ENCODE data around the gene MYBBP1A. TPM values are rescaled to one million over a fixed set of nuclear protein-coding genes. Genes with fewer than 3 reads are reported as not detected.

The MYBBP1A gene
- total and polyA plus RNA-seq, 2 of the 8 experiments (the other 6 are each of a cell fraction or from before 2014, with no cell fraction given): 46.8 to 151 TPM

- Histone ChIP-seq H3K18ac (ENCODE audit: extremely low read depth, low read length) (no peak overlapping the region), H3K9me3 (ENCODE audit: insufficient read depth in 2 of 2, low read depth in 1 of 2, low read length in 1 of 2) (no peaks in the 10 kb centered on the region), H2BK20ac (ENCODE audit: low read length) (no peak overlapping the region), H2BK15ac (ENCODE audit: low read length) (no peak overlapping the region), H2AFZ (ENCODE audit: low read length) (no peak overlapping the region), H3K4me1 (replicated peaks in 1 of 4; ENCODE audit: control insufficient read depth in 3 of 4, insufficient read depth in 4 of 4, low read length in 3 of 4) (peaks cover 0 to 12% (median 3%) of the 10 kb centered on the region in 4 experiments; a peak in 2 of 7 replicates), H3K14ac (ENCODE audit: insufficient read length) (no peak overlapping the region), H3K4me2 (ENCODE audit: insufficient read depth in 1 of 2, low read depth in 2 of 2, low read length in 2 of 2) (no peak overlapping the region), H4K8ac (ENCODE audit: extremely low read depth, insufficient read depth, low read length) (no peak overlapping the region), H2BK12ac (ENCODE audit: low read depth, low read length) (0 out of 2 replicates have a peak overlapping the region, but pooled peaks have one; percentile 39), H2BK120ac (replicated peaks; ENCODE audit: low read depth, low read length) (no peak overlapping the region), H3K4me3 (ENCODE audit: extremely low read depth in 1 of 4, insufficient read depth in 2 of 4, low read depth in 3 of 4, low read length in 4 of 4) (no peak overlapping the region), H4K91ac (replicated peaks; ENCODE audit: insufficient read length, low read length) (no peak overlapping the region), H3K79me2 (ENCODE audit: control insufficient read depth in 1 of 2, insufficient read depth in 2 of 2, low read length in 2 of 2) (no peaks in the 10 kb centered on the region), H3K27me3 (replicated peaks in 1 of 4; ENCODE audit: control insufficient read depth in 3 of 4, extremely low read depth in 1 of 4, insufficient read depth in 3 of 4, low read length in 3 of 4) (peaks cover 20 to 25% (median 25%) of the 10 kb centered on the region in 4 experiments), H3K4ac (replicated peaks; ENCODE audit: insufficient read length, low read depth, low read length) (no peak overlapping the region), H3K23ac (ENCODE audit: insufficient read length) (no peak overlapping the region), H3K9ac (replicated peaks in 1 of 4; ENCODE audit: extremely low read depth in 1 of 4, low read depth in 3 of 4, low read length in 3 of 4) (no peak overlapping the region), H2BK5ac (ENCODE audit: low read depth, low read length) (no peak overlapping the region), H4K5ac (ENCODE audit: insufficient read length, low read depth, low read length) (no peak overlapping the region), H3K27ac (ENCODE audit: low read depth, low read length) (no peak overlapping the region), H3K56ac (replicated peaks; ENCODE audit: insufficient read length, low read depth, low read length) (no peak overlapping the region), H3K36me3 (ENCODE audit: control insufficient read depth in 2 of 4, insufficient read depth in 4 of 4, low read length in 3 of 4) (no peaks in the 10 kb centered on the region), H4K20me1 (replicated peaks in 1 of 2; ENCODE audit: control insufficient read depth in 1 of 2, insufficient read depth in 2 of 2, low read length in 2 of 2) (peaks cover 0 to 5% of the 10 kb centered on the region in 2 experiments), H3K79me1 (ENCODE audit: low read depth, low read length) (no peaks in the 10 kb centered on the region), H2AK5ac (ENCODE audit: low read depth, low read length) (no peak overlapping the region), H3K23me2 (ENCODE audit: low read depth, low read length) (peaks cover 11% of the 10 kb centered on the region; the same call in 1 of the 2 replicates)
- no peak for TF ChIP-seq SP1 (IDR thresholded peaks at IDR 0.05; ENCODE audit: low read depth, low read length)
- TF ChIP-seq CHD2 (IDR thresholded peaks at IDR 0.05; ENCODE audit: low read length): no peak
- no peak for TF ChIP-seq GABPA (IDR thresholded peaks at IDR 0.05; ENCODE audit: borderline replicate concordance, insufficient read depth, low read length)
- TF ChIP-seq EZH2 (IDR thresholded peaks at IDR 0.05; ENCODE audit: low read depth, low read length, severe bottlenecking): no peak
- no peak for TF ChIP-seq SUZ12 (IDR thresholded peaks at IDR 0.05; ENCODE audit: low read length)
- ChIA-PET CTCF (ENCODE audit: partially characterized antibody) (interaction anchor here (0.7 to 2.9 kb wide), 7 partner anchors 8 to 94 kb away, joined by 3 to 9 read pairs (median 5); no protein-coding TSS in a partner anchor), POLR2A (ENCODE audit: partially characterized antibody) (interaction anchor here (1.8 kb wide), 1 partner anchor 20 kb away, joined by 7 read pairs; no protein-coding TSS in a partner anchor)
- no peak for DNase-seq (ENCODE audit: low read depth in 1 of 2, low spot score in 2 of 2)
- 90% methylated on average over 5 of the region's 5 CpGs; no CpG with 5 or more reads in 1 of the 2 experiments for WGBS, 2 experiments (ENCODE audit: extremely low coverage in 1 of 2, insufficient coverage in 1 of 2, insufficient read length in 1 of 2, insufficient replicate concordance in 2 of 2, low coverage in 1 of 2, low lambda C conversion rate in 2 of 2, missing lambda C conversion rate in 1 of 2)
- no peak for FAIRE-seq
Observed at GRCh38 chr17:4504188-4504587, 51.0 kb downstream of the MYBBP1A start.
